Suprapubic skin (tissue), 4 donors: ENCODE measurements around the gene ZNF691. TPM values are rescaled to one million over a fixed set of nuclear protein-coding genes. Genes with fewer than 3 reads are reported as not detected.

ENCODE experiments used
- DNase-seq, 2 donors: peaks; one replicate each; pipeline ENCODE4 v3.0.0-alpha.2; 2019; ENCODE audit warnings: low spot score in 2 of 2
- H3K27ac ChIP-seq: fragments of 200-600 bp; sonication (generic); one replicate; pipeline ENCODE4 v1.5.1; 2019
- H3K27me3 ChIP-seq: fragments of 200-600 bp; sonication (generic); one replicate; pipeline ENCODE4 v1.5.1; 2019
- H3K36me3 ChIP-seq: fragments of 200-600 bp; sonication (generic); one replicate; pipeline ENCODE4 v1.5.1; 2019
- H3K4me1 ChIP-seq: fragments of 200-600 bp; sonication (generic); one replicate; pipeline ENCODE4 v1.5.1; 2019
- H3K4me3 ChIP-seq: fragments of 200-600 bp; sonication (generic); one replicate; pipeline ENCODE4 v1.5.1; 2019; ENCODE audit warnings: mild to moderate bottlenecking
- H3K9me3 ChIP-seq: fragments of 200-600 bp; sonication (generic); one replicate; pipeline ENCODE4 v1.5.1; 2019
- EP300 ChIP-seq: sonication (generic); formaldehyde crosslinking; IDR thresholded peaks from one replicate; pipeline ENCODE4 v1.6.1; 2017; ENCODE audit warnings: antibody characterized with exemption
- POLR2A ChIP-seq, 2 donors: fragments of 450-650 bp; IDR thresholded peaks; one replicate each; pipeline ENCODE4 v1.6.1; 2017; ENCODE audit warnings: antibody characterized with exemption in 2 of 2, mild to moderate bottlenecking in 2 of 2, moderate library complexity in 2 of 2
- POLR2AphosphoS5 ChIP-seq, 3 donors: sonication (generic); formaldehyde crosslinking; IDR thresholded peaks; one replicate each; pipeline ENCODE4 v1.6.1; 2017; ENCODE audit warnings: antibody characterized with exemption in 3 of 3
- WGBS: methylation state at CpG from one replicate; pipeline ENCODE4 v1.1.5; 2018; 5-methylcytosine and 5-hydroxymethylcytosine counted together
- total RNA-seq, 4 donors: library from RNA; depleted of rRNA; stranded (reverse); fragments of >200 nt; gene quantifications; one replicate each; pipeline ENCODE4 v1.1.0, GENCODE V29; 2016
- TF ChIP-seq, protein P1 (sequence below), 2 donors: fragments of 200-600 bp in 1 of 2; fragments of 450-650 bp in 1 of 2; sonication (generic) in 1 of 2; IDR thresholded peaks; one replicate each; pipeline ENCODE4 v1.5.1; 2016 to 2019; ENCODE audit warnings: antibody characterized with exemption in 2 of 2, mild to moderate bottlenecking in 1 of 2, moderate library complexity in 1 of 2

ZNF691 gene
- total RNA-seq, 4 donors from 2014 or later: 6.5 to 15.4 (median 12.1) TPM

DNA sequence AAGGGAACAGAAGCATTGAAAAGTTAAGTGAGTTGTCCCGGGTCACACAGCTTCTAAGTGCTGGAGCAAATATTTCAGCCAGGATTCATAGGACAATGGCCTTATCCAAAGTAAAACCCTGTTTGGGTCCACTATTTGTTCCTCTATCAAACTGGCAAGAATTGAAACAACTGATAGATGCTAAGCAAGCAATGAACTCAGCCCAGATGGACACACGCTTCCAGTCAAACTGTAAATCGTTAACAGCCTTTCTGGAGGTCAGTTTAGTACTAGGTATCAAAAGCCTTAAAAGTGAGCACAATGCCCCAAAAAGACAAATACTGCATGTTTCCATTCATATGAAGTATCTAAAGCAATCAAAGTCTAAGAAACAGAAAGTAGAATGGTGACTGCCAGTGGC lies 28.4 kb upstream of the ZNF691 start:
- Histone ChIP-seq H3K27me3 (no peaks in the 10 kb centered on the region), H3K36me3 (no peaks in the 10 kb centered on the region), H3K4me3 (no peak overlapping the region), H3K27ac (no peak overlapping the region), H3K4me1 (peaks cover 30% of the 10 kb centered on the region), H3K9me3 (no peaks in the 10 kb centered on the region)
- 99% methylated on average over 3 of the region's 3 CpGs for WGBS
- no peak for DNase-seq
- TF ChIP-seq POLR2AphosphoS5 (IDR thresholded peaks at IDR 0.05) (no peak), EP300 (no peak), POLR2A (IDR thresholded peaks at IDR 0.05) (no peak)
- TF ChIP-seq, protein P1, sequence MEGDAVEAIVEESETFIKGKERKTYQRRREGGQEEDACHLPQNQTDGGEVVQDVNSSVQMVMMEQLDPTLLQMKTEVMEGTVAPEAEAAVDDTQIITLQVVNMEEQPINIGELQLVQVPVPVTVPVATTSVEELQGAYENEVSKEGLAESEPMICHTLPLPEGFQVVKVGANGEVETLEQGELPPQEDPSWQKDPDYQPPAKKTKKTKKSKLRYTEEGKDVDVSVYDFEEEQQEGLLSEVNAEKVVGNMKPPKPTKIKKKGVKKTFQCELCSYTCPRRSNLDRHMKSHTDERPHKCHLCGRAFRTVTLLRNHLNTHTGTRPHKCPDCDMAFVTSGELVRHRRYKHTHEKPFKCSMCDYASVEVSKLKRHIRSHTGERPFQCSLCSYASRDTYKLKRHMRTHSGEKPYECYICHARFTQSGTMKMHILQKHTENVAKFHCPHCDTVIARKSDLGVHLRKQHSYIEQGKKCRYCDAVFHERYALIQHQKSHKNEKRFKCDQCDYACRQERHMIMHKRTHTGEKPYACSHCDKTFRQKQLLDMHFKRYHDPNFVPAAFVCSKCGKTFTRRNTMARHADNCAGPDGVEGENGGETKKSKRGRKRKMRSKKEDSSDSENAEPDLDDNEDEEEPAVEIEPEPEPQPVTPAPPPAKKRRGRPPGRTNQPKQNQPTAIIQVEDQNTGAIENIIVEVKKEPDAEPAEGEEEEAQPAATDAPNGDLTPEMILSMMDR (IDR thresholded peaks at IDR 0.05): no peak

DNA sequence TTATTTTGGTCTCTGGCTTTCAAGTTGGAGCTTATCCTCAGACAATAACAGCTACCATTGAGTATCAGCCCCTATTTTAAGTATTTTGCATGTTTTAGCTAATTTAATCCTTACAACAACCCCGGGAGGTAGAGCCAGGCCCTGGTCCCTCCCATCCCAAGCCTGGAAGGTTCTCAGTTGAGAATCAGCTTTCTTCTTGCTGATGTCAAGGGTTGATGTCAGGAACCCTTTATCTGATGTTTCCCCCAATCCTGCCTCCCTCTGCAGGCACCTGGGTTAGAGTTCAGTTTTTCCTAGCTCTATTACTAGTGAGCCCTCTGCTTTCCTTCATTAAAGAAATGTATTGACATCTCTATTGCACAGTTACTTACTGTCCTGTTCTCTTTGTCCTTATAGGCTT lies 25.6 kb upstream of the ZNF691 start:
- no peak overlapping the region for H3K27ac ChIP-seq
- H3K27me3 ChIP-seq: no peaks in the 10 kb centered on the region
- H3K4me3 ChIP-seq: no peak overlapping the region
- DNase-seq: no peak
- peaks cover 25% of the 10 kb centered on the region for H3K4me1 ChIP-seq
- TF ChIP-seq, protein P1 (IDR thresholded peaks at IDR 0.05): no peak
- TF ChIP-seq POLR2AphosphoS5 (IDR thresholded peaks at IDR 0.05): no peak
- no peak for TF ChIP-seq POLR2A (IDR thresholded peaks at IDR 0.05)
- TF ChIP-seq EP300: no peak
- H3K36me3 ChIP-seq: no peaks in the 10 kb centered on the region
- H3K9me3 ChIP-seq: no peaks in the 10 kb centered on the region
- 61% methylated on average over 1 of the region's 1 CpG for WGBS

DNA sequence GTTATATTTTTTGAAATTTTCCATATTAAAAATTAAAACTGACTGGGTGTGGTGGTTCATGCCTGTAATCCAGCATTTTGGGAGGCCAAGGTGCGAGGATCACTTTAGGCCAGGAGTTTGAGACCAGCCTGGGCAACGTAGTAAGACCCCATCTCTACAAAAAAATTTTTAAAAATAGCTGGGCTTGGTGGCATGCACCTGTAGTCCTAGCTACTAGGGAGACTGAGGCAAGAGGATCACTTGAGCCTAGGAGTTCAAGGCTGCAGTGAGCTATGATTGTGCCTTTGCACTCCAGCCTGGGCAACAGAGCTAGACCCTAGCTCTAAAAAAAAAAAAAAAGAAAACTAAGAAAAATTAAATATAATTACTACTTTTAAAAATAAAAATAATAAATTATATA lies 24.7 kb upstream of the ZNF691 start:
- no peak overlapping the region for H3K27ac ChIP-seq
- no peaks in the 10 kb centered on the region for H3K9me3 ChIP-seq
- no peak overlapping the region for H3K4me3 ChIP-seq
- no peaks in the 10 kb centered on the region for H3K36me3 ChIP-seq
- TF ChIP-seq EP300 (no peak), POLR2AphosphoS5 (IDR thresholded peaks at IDR 0.05) (no peak), POLR2A (IDR thresholded peaks at IDR 0.05) (no peak)
- TF ChIP-seq, protein P1 (IDR thresholded peaks at IDR 0.05): no peak
- H3K4me1 ChIP-seq: peaks cover 16% of the 10 kb centered on the region
- no peaks in the 10 kb centered on the region for H3K27me3 ChIP-seq
- 100% methylated on average over 2 of the region's 2 CpGs for WGBS
- DNase-seq: no peak

DNA sequence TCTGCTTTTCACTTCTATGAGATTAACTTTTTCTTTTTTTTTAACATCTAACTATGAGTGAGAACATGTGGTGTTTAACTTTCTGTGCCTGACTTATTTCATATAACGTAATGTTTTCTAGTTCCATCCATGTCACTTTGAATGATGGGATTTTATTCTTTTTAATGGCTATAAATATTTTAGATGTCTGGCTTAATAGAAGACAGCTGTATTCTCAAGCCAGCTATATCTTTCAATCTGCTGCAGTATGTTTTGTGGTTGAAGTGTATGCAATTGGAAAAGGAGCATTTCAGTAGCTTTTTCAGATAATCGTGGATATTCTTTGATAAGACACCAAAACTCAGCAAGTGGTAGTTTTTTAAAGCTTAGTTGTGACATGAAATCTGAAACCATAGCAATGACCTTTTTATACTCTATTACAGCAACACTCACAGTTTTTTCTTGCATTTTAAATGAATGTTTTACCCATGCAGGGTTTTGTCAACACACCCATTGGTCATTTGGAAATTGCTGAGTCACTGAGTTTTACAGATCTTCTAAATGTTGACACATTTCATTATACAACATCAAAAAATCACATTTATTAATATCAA lies 23.5 kb upstream of the ZNF691 start:
- TF ChIP-seq, protein P1 (IDR thresholded peaks at IDR 0.05): no peak
- TF ChIP-seq POLR2AphosphoS5 (IDR thresholded peaks at IDR 0.05): no peak
- no peak for TF ChIP-seq EP300
- TF ChIP-seq POLR2A (IDR thresholded peaks at IDR 0.05): no peak
- Histone ChIP-seq H3K4me3 (no peak overlapping the region), H3K36me3 (no peaks in the 10 kb centered on the region), H3K4me1 (peaks cover 10% of the 10 kb centered on the region), H3K27ac (no peak overlapping the region), H3K27me3 (no peaks in the 10 kb centered on the region), H3K9me3 (no peaks in the 10 kb centered on the region)
- 45% methylated on average over 2 of the region's 2 CpGs for WGBS
- no peak for DNase-seq

DNA sequence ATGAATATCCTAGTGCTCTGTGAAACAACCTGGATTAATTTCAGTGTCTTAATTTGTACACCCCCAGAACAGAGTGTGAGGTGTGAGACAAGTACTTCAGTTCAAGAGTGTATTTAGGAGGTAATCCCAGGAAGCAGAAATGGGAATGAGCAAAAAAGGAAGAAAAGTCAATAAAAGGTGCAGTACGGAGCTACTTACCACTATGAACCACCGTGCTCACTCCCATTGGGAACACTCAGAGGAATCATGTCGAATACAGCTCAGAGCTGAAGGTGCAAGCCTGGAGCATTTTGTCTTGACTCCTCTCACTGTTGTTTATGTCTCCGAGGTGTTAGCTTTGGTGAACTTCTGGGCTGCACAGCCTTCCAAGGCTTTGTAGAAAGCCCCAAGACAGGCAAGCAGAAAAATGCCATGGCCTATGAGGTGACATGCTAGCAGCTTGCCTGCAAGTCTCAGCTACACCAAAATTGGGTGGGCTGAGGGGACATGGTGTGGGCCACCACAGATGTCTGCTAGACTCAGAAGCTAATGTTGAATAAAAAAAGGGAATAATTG lies 21.9 kb upstream of the ZNF691 start:
- peaks cover 2% of the 10 kb centered on the region for H3K36me3 ChIP-seq
- H3K4me1 ChIP-seq: peaks cover 9% of the 10 kb centered on the region
- no peak overlapping the region for H3K4me3 ChIP-seq
- no peaks in the 10 kb centered on the region for H3K9me3 ChIP-seq
- no peaks in the 10 kb centered on the region for H3K27me3 ChIP-seq
- TF ChIP-seq, protein P1 (IDR thresholded peaks at IDR 0.05): no peak
- TF ChIP-seq POLR2A (IDR thresholded peaks at IDR 0.05): no peak
- TF ChIP-seq POLR2AphosphoS5 (IDR thresholded peaks at IDR 0.05): no peak
- TF ChIP-seq EP300: no peak
- no peak for DNase-seq
- no peak overlapping the region for H3K27ac ChIP-seq
- WGBS: 97% methylated on average over 4 of the region's 4 CpGs
